GM12864 (cell line): Measurements from ENCODE around the gene DSC1.

Experiments used
- DNase-seq: peaks from one replicate; pipeline ENCODE4 v3.0.0-alpha.2; 2011; ENCODE audit warnings: low read depth
- H3K4me3 ChIP-seq: 2 replicates; pipeline ENCODE4 v1.5.1; 2011; ENCODE audit warnings: mild to moderate bottlenecking, low read depth, low read length, control low read depth
- TF ChIP-seq, protein P1 (sequence below): IDR thresholded peaks from 2 replicates; pipeline ENCODE4 v1.5.1; 2011; ENCODE audit warnings: low read depth, mild to moderate bottlenecking, moderate library complexity, low read length, control low read depth, inconsistent platforms; ENCODE audit errors: missing control alignments

The DSC1 gene

DNA sequence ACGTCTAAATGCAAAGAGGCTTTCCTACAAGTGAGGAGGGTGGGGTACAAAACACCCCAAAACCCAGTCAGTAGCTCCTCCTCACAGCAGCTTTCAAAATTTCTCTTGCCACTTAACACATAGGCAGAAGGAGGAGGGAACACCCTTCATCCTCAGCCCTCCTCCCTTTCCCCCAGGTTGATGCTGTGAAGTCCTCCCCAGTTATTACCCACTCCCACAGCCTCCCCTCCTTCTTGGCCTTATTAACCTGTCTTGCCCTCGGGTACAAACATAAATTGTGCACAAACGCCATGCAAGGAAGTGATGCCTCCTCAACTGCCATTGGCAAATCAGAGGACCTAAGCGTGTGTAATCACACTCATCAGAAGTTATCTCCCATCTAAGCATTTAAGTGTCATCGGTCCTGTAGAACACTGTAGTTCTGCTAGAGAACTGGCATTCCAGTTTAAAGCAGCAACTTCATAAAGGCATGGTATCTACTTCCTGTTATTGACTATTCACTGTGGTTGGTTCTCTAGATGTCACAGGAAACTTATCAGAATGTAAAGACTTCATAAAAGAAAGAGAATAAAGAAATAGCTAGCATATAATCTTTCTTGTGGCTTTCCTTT lies at the start of gene DSC1:
TSS of gene DSC1 (minus strand) at position 32 of the 611 bp plus-strand sequence. CDS start 262 bp downstream, outside the sequence.
- TF ChIP-seq, protein P1, sequence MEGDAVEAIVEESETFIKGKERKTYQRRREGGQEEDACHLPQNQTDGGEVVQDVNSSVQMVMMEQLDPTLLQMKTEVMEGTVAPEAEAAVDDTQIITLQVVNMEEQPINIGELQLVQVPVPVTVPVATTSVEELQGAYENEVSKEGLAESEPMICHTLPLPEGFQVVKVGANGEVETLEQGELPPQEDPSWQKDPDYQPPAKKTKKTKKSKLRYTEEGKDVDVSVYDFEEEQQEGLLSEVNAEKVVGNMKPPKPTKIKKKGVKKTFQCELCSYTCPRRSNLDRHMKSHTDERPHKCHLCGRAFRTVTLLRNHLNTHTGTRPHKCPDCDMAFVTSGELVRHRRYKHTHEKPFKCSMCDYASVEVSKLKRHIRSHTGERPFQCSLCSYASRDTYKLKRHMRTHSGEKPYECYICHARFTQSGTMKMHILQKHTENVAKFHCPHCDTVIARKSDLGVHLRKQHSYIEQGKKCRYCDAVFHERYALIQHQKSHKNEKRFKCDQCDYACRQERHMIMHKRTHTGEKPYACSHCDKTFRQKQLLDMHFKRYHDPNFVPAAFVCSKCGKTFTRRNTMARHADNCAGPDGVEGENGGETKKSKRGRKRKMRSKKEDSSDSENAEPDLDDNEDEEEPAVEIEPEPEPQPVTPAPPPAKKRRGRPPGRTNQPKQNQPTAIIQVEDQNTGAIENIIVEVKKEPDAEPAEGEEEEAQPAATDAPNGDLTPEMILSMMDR: no peak
- no peak for DNase-seq
- no peak within 1 kb of the TSS for H3K4me3 ChIP-seq

- no peak overlapping the region for H3K4me3 ChIP-seq
- TF ChIP-seq, protein P1: no peak
- no peak for DNase-seq
Observed at GRCh38 chr18:31211047-31211446, 48.4 kb upstream of the DSC1 start.

GRCh38 chr18:31209041-31209440 lies 46.4 kb upstream of the DSC1 start:
- TF ChIP-seq, protein P1: no peak
- no peak for DNase-seq
- no peak overlapping the region for H3K4me3 ChIP-seq

DNA sequence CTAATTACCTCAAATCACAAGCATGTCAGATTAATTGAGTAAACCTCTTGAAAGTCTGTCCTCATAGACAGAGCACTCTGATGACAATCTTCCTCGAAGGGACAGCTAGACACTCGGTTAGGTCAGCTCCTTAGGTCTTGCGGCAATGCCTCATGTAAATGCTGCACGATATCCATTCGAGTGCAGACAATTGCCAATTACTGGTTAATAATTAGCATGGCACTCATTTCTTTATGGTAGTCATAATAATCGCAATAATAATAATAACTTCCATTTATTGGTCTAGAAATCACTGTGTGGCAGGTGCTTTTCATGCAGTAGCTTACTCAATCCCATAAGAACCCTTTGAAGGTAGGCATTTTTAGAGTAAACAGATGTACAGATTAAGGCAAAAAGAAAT lies 44.7 kb upstream of the DSC1 start:
- TF ChIP-seq, protein P1: no peak

GRCh38 chr18:31206787-31207381 lies 44.2 kb upstream of the DSC1 start:
- TF ChIP-seq, protein P1: peak; percentile 62
- DNase-seq: peak; percentile 54
- peak overlapping the region; percentile 7; the same call in 1 of the 2 replicates for H3K4me3 ChIP-seq

More for the DNA sequence above, 44.7 kb upstream of the DSC1 start:
- no peak for DNase-seq
- no peak overlapping the region for H3K4me3 ChIP-seq

DNA sequence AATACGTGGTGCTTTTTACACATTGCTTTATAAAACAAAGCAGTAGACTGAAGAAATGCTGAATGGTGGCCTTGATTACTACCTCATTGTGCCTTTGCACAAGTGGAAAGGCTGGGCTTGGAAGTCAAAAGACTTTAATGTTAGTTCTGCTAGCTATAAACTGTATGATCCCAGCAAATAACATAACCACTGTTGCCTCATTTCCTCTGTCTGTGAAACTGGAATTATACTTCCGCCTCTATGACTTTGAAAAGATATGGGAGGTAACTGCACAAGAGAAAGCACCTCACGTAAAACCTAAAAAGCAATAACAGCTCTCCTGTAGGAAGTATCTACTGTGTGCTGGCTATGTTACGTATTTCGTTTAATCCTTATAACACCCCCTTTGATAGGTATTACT lies 43.4 kb upstream of the DSC1 start:
- DNase-seq: no peak
- TF ChIP-seq, protein P1: no peak
- no peak overlapping the region for H3K4me3 ChIP-seq

- TF ChIP-seq, protein P1: no peak
- H3K4me3 ChIP-seq: no peak overlapping the region
- DNase-seq: no peak
Observed at GRCh38 chr18:31205273-31205672, 42.6 kb upstream of the DSC1 start.
